ENCODE measurements around the gene HOXD11.

DNA sequence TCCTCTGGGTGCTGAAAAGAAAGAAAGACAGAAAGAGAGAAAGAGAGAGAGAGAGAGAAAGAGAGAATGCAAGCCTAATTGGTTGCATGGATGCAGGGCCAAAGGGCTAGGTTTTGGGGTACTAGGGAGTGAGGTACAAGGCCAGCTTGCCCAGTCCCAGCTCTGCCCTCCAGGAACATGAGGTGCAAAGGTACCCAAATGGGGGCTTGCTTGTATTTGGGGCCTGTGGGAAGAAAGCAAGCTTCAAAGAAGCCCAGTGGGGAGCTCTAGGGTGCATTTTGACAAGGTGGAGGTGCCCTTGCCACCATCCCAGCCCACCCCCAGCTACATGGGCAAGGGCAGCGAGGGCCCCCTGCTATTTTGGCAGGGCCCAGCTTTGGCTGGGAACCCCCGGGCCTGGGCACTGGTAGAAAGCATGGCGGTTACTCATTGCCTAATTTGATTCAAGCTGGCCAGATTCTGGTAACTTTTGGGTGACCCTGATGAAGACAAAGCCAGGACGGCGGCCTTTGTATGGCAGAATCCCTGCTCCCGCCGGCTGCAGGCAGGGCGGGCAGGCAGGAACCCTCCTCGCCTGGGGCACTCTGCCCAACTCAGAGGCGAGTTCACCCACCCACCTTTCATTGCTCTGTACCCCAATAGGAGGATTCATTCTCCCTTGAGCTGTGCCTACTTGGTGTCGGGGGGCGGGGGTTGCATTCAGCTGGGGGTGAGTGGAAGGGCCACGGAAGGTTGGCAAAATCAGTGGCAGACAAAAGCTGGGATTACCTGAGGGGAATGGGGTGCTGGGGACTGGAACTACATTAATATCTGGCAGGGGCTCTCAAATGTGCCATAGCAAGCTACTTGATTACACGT, 43.7 kb downstream of the HOXD11 start:
- TF ChIP-seq, protein P1, sequence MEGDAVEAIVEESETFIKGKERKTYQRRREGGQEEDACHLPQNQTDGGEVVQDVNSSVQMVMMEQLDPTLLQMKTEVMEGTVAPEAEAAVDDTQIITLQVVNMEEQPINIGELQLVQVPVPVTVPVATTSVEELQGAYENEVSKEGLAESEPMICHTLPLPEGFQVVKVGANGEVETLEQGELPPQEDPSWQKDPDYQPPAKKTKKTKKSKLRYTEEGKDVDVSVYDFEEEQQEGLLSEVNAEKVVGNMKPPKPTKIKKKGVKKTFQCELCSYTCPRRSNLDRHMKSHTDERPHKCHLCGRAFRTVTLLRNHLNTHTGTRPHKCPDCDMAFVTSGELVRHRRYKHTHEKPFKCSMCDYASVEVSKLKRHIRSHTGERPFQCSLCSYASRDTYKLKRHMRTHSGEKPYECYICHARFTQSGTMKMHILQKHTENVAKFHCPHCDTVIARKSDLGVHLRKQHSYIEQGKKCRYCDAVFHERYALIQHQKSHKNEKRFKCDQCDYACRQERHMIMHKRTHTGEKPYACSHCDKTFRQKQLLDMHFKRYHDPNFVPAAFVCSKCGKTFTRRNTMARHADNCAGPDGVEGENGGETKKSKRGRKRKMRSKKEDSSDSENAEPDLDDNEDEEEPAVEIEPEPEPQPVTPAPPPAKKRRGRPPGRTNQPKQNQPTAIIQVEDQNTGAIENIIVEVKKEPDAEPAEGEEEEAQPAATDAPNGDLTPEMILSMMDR (IDR thresholded peaks at IDR 0.05): no peak
- TF ChIP-seq POLR2A (IDR thresholded peaks at IDR 0.05): no peak
- TF ChIP-seq EP300 (IDR thresholded peaks at IDR 0.05): no peak
- TF ChIP-seq POLR2AphosphoS5 (IDR thresholded peaks at IDR 0.05): no peak

All from suprapubic skin (tissue), 4 donors.